Spleen (tissue), 11 donors: ENCODE results near the gene PSMG3. TPM values are rescaled to one million over a fixed set of nuclear protein-coding genes. Genes with fewer than 3 reads are reported as not detected.

ENCODE experiments used
- DNase-seq: peaks from one replicate; pipeline ENCODE4 v3.0.0-alpha.2; 2020
- H3K27ac ChIP-seq, 8 donors: fragments of 200-600 bp; sonication (generic) in 7 of 8; 1 replicate in 4 of 8; 2 replicates in 4 of 8; pipeline versions ENCODE4 v1.5.0 to v1.8.0; 2016 to 2021; ENCODE audit warnings: inconsistent platforms in 4 of 8, mild to moderate bottlenecking in 4 of 8, moderate library complexity in 1 of 8
- H3K27me3 ChIP-seq, 7 donors: fragments of 200-600 bp; sonication (generic) in 6 of 7; replicated peaks in 1 of 7; 1 replicate in 4 of 7; 2 replicates in 3 of 7; pipeline versions ENCODE4 v1.5.0 to v1.8.0; 2016 to 2021; ENCODE audit warnings: inconsistent platforms in 3 of 7, mild to moderate bottlenecking in 1 of 7
- H3K36me3 ChIP-seq, 6 donors: fragments of 200-600 bp; sonication (generic) in 5 of 6; 1 replicate in 4 of 6; 2 replicates in 2 of 6; pipeline versions ENCODE4 v1.5.0 to v1.8.0; 2016 to 2021; ENCODE audit warnings: inconsistent platforms in 2 of 6
- H3K4me1 ChIP-seq, 6 donors: fragments of 200-600 bp; sonication (generic) in 5 of 6; 1 replicate in 3 of 6; 2 replicates in 3 of 6; pipeline versions ENCODE4 v1.5.0 to v1.8.0; 2016 to 2021; ENCODE audit warnings: inconsistent platforms in 3 of 6
- H3K4me3 ChIP-seq, 8 donors: fragments of 200-600 bp; sonication (generic) in 7 of 8; 1 replicate in 4 of 8; 2 replicates in 4 of 8; pipeline versions ENCODE4 v1.5.0 to v1.8.0; 2016 to 2021; ENCODE audit warnings: inconsistent platforms in 4 of 8, mild to moderate bottlenecking in 4 of 8, moderate library complexity in 2 of 8
- H3K9me3 ChIP-seq, 8 donors: fragments of 200-600 bp; sonication (generic) in 7 of 8; 1 replicate in 4 of 8; 2 replicates in 4 of 8; pipeline versions ENCODE4 v1.5.0 to v1.8.0; 2016 to 2021; ENCODE audit warnings: inconsistent platforms in 4 of 8
- POLR2A ChIP-seq, 3 donors: fragments of 450-650 bp; IDR thresholded peaks; one replicate each; pipeline ENCODE4 v1.5.1; 2017; ENCODE audit warnings: antibody characterized with exemption in 3 of 3, mild to moderate bottlenecking in 1 of 3
- POLR2AphosphoS5 ChIP-seq, 3 donors: sonication (generic); formaldehyde crosslinking; IDR thresholded peaks; one replicate each; pipeline ENCODE4 v1.5.1; 2017; ENCODE audit warnings: antibody characterized with exemption in 3 of 3
- WGBS, 5 donors: extraction: QIAGEN DNeasy Blood & Tissue Kit in 3 of 5; methylation state at CpG; one replicate each; pipeline versions ENCODE4 v1.1.5 to v1.1.7; 2013 to 2018; 5-methylcytosine and 5-hydroxymethylcytosine counted together
- intact Hi-C: fragments of 100-400 bp; cut with DNase I; formaldehyde crosslinking; loops from one replicate; pipeline ENCODE4 v1.15.0; 2023; ENCODE audit warnings: low total_unique reads
- polyA plus RNA-seq, 3 donors: library from polyadenylated mRNA; stranded (reverse); fragments of 200-250 nt; gene quantifications; one replicate each; pipeline ENCODE4 v1.2.1, GENCODE V29; 2013
- total RNA-seq, 7 donors: library from RNA; depleted of rRNA in 3 of 7; stranded (reverse); fragments of >200 nt in 3 of 7; fragmentation: NEBNext Ultra II Directional in 4 of 7; extraction: Animal tissue kit (Norgen Biotek cat#: 25700) in 4 of 7; gene quantifications; one replicate each; pipeline versions ENCODE4 v1.1.0 to v1.2.1, GENCODE V29; 2016 to 2021
- TF ChIP-seq, protein P1 (sequence below), 11 experiments: fragments of 200-600 bp in 7 of 11; fragments of 450-650 bp in 4 of 11; sonication (generic) in 4 of 11; IDR thresholded peaks in 8 of 11; conservative IDR thresholded peaks in 3 of 11; 1 replicate in 7 of 11; 2 replicates in 4 of 11; pipeline versions ENCODE4 v1.4.0 to v1.8.0; 2016 to 2021; ENCODE audit warnings: antibody characterized with exemption in 11 of 11, inconsistent platforms in 4 of 11, mild to moderate bottlenecking in 1 of 11
- donor health status: healthy with polysubstance abuse.
- donor health status: DM: no; HTN: no; CAD: no; lungs with moderate emphysema.
- donor health status: DM: no; HTN: no; CAD: no.
- donor health status: Bipolar disorder and iron deficiency.
- donor health status: healthy.
- donor health status: DM: no; HTN: no; CAD: no.
- donor health status: DM: yes; HTN: yes; CAD: no.

The PSMG3 gene
- total and polyA plus RNA-seq, 10 donors, result 18.2 to 89.9 (median 30.9) TPM

DNA sequence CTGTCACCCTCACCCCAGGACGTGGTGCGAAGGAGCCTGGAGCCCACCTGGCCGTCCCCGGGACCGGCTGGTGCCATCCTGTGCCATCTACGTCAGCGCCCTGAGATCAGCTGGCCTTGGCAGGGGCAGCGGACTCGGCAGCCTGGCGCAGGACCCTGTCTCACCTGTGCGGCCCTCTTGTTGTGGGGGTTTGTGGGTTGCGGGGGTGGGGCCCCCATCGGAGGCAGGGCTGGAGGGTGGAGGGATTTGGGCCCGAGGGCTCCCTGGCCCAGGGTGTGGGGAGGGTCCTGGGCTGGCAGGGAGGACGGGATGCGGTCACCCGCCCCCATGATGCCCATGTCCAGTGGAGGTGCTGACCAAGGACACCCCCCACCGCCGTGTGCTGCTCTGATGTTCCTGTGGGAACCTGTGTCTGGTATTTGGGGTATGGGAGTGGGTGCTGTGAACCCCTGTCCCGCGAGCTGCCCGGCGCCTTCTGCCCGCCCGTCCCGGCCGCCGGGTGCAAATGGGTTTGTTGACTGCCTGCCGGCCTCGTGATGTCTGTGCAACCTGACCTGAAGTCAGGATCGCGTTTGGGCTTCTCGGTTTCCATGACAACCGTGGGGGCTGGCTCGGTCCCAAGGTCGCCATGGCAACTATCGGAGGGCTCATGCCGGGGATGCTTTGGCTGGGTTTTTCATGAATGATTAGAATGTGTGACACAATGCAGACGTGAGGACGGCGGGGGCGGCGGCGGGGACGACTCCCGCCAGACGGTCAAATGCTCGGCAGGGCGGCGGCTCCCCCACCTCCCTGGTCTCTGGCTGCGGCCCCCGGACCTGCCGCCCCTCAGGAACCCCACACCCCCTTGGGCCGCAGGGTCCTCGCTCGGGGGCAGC, 32.1 kb downstream of the PSMG3 start:
- peak; percentile 78 for DNase-seq
- 66 to 85% (median 74%) methylated on average over 11 to 56 of the region's 56 CpGs for WGBS, 5 donors
- intact Hi-C loops, result no loop called here
- TF ChIP-seq POLR2A (IDR thresholded peaks at IDR 0.05) (no peak), POLR2AphosphoS5 (IDR thresholded peaks at IDR 0.05) (peak; percentile 53 to 70 (median 63))
- Histone ChIP-seq H3K4me3 (peak overlapping the region in 5 of 8 donors; percentile 7 to 55 (median 17)), H3K36me3 (peaks cover 0 to 84% (median 45%) of the 10 kb centered on the region in 6 donors), H3K27ac (peak overlapping the region in 7 of 8 donors; percentile 74 to 86 (median 80)), H3K9me3 (no peaks in the 10 kb centered on the region), H3K4me1 (peaks cover 12 to 62% (median 36%) of the 10 kb centered on the region in 6 donors), H3K27me3 (no peaks in the 10 kb centered on the region)

DNA sequence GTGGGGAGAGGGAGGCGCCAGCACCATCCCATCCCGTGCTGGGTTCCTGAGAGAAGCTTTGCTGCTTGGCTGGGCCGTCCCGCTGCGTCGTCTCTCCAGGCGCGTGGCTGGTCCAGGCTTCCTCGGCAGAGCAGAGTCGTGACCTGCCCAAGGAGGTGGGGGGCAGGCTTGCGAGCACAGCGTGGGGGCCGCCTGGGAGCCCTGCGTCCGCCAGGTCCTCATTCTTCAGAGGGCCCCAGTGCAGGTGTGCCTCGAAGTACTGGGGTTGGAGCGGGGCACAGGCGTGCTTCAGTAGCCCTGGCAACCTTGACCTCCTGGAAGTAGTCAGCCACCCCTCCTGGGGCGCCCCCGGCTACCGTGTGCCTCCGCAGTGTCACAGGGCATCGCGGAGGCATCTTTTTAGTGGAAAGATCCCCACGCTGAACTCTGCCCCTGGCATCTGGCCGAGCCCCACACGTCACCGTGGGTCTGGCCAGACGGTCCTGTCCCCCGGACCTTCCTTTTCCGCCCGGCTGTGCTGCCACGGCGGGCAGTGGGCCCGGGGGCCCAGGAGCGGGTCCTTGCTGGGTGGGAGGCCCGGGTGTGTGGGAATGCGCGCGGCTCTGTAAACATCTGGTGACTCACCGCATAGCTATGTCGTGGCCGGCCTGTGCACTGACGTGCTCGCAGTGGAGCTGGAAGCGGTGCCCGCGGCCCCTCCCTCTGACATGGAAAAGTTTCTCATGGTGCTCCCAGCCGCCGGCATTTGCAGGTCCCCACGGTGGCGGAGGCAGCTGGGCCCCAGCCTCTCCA, 32.9 kb downstream of the PSMG3 start:
- DNase-seq, result peak; percentile 86
- Histone ChIP-seq H3K9me3 (no peaks in the 10 kb centered on the region), H3K4me1 (peaks cover 16 to 70% (median 43%) of the 10 kb centered on the region in 6 donors), H3K4me3 (peak overlapping the region in 5 of 8 donors; percentile 7 to 55 (median 17)), H3K36me3 (peaks cover 0 to 75% (median 37%) of the 10 kb centered on the region in 6 donors), H3K27ac (peak overlapping the region in 7 of 8 donors; percentile 74 to 86 (median 80)), H3K27me3 (no peaks in the 10 kb centered on the region)
- TF ChIP-seq POLR2A (IDR thresholded peaks at IDR 0.05) (no peak), POLR2AphosphoS5 (IDR thresholded peaks at IDR 0.05) (peak; percentile 54 to 82 (median 76))
- 54 to 77% (median 69%) methylated on average over 27 to 52 of the region's 52 CpGs for WGBS, 5 donors
- intact Hi-C loops, result no loop called here

DNA sequence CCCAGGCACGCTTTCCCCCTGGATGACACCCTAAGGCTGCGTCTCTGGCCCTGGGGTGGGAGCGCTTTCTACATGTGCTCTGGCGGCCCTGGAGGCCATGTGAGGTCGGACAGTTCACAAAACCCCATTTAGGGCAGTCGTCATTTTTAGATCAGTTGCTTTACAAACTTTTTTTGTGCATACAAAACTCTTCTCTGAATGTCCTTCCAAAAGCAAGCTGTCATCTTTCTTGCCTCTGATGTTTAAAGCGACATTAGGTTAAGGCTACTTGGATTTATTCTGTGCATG, 33.4 kb downstream of the PSMG3 start:
- TF ChIP-seq, protein P1, sequence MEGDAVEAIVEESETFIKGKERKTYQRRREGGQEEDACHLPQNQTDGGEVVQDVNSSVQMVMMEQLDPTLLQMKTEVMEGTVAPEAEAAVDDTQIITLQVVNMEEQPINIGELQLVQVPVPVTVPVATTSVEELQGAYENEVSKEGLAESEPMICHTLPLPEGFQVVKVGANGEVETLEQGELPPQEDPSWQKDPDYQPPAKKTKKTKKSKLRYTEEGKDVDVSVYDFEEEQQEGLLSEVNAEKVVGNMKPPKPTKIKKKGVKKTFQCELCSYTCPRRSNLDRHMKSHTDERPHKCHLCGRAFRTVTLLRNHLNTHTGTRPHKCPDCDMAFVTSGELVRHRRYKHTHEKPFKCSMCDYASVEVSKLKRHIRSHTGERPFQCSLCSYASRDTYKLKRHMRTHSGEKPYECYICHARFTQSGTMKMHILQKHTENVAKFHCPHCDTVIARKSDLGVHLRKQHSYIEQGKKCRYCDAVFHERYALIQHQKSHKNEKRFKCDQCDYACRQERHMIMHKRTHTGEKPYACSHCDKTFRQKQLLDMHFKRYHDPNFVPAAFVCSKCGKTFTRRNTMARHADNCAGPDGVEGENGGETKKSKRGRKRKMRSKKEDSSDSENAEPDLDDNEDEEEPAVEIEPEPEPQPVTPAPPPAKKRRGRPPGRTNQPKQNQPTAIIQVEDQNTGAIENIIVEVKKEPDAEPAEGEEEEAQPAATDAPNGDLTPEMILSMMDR (IDR thresholded peaks at IDR 0.05 in 8 of 11, conservative IDR thresholded peaks at IDR 0.05 in 3 of 11), result no peak
- TF ChIP-seq POLR2AphosphoS5 (IDR thresholded peaks at IDR 0.05), result no peak
- no peak for TF ChIP-seq POLR2A (IDR thresholded peaks at IDR 0.05)
- peak overlapping the region in 1 of 8 donors; percentile 55 for H3K4me3 ChIP-seq
- intact Hi-C loops, result no loop called here
- peak overlapping the region in 7 of 8 donors; percentile 74 to 86 (median 80) for H3K27ac ChIP-seq
- peaks cover 0 to 70% (median 31%) of the 10 kb centered on the region in 6 donors for H3K36me3 ChIP-seq
- WGBS, 5 donors, result 75 to 85% (median 79%) methylated on average over 7 of the region's 7 CpGs
- DNase-seq, result no peak
- no peaks in the 10 kb centered on the region for H3K9me3 ChIP-seq
- H3K4me1 ChIP-seq, result peaks cover 17 to 75% (median 49%) of the 10 kb centered on the region in 6 donors
- no peaks in the 10 kb centered on the region for H3K27me3 ChIP-seq

DNA sequence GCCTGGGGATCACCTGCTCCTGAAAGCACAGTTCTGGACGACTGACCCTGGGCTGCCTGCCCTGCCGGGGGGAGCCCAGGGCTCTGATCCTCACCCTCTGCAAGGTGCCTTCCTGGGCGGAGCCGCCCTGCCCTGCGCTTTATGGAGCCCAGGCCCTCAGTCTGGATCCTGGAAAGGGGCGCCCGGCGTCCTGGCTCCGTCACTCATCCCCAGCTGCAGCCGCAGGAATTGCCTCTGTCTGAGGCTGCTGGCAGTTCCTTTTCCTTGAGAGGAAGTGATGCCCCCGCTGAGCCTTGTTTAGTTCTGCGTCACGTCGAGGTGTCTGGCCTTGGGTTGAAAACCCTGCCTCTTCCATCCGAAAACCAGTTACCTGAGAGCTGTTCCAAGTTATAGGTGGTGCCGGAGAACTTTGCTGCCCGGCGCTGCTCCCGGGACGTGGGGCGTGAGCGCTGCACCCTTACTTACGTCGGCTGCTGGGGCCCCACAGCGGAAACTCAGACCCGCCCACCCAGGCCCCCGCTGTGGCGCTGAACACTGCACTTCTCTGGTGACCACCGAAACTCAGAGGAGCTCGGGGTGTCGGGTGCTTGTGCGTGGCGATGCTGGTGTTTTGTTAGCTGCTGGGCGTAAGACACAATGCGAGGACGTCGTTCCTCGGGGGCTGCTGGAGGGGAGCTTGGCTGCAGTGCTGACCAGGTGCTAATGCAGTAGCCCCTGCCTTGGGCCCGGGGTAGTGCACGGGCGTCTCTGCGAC, 34.0 kb downstream of the PSMG3 start:
- H3K4me1 ChIP-seq, result peaks cover 17 to 78% (median 51%) of the 10 kb centered on the region in 6 donors
- H3K9me3 ChIP-seq, result no peaks in the 10 kb centered on the region
- WGBS, 5 donors, result 81 to 85% (median 84%) methylated on average over 36 to 42 of the region's 42 CpGs
- no peak overlapping the region for H3K4me3 ChIP-seq
- intact Hi-C loops, result no loop called here
- no peak for TF ChIP-seq POLR2A (IDR thresholded peaks at IDR 0.05)
- peak in 1 of 3 donors; percentile 29 for TF ChIP-seq POLR2AphosphoS5 (IDR thresholded peaks at IDR 0.05)
- TF ChIP-seq, protein P1 (IDR thresholded peaks at IDR 0.05 in 8 of 11, conservative IDR thresholded peaks at IDR 0.05 in 3 of 11), result no peak
- DNase-seq, result peak; percentile 71
- no peaks in the 10 kb centered on the region for H3K27me3 ChIP-seq
- peak overlapping the region in 6 of 8 donors; percentile 77 to 86 (median 82) for H3K27ac ChIP-seq
- H3K36me3 ChIP-seq, result peaks cover 0 to 65% (median 26%) of the 10 kb centered on the region in 6 donors
